Ovary (tissue), 3 donors: ENCODE measurements around the gene WNT7B.

Experiments
- CTCF ChIP-seq, 3 donors: fragments of 450-650 bp in 2 of 3; fragments of 200-600 bp in 1 of 3; IDR thresholded peaks; one replicate each; pipeline versions ENCODE4 v1.5.1 to v1.8.0; 2016 to 2022; ENCODE audit warnings: antibody characterized with exemption in 3 of 3, mild to moderate bottlenecking in 1 of 3
- POLR2A ChIP-seq: fragments of 450-650 bp; IDR thresholded peaks from one replicate; pipeline ENCODE4 v1.6.1; 2017; ENCODE audit warnings: antibody characterized with exemption, mild to moderate bottlenecking, moderate library complexity
- donor health status: DM: no; HTN: no; CAD: no.

GRCh38 chr22:45879552-45879949 lies 97.4 kb downstream of the WNT7B start:
- TF ChIP-seq CTCF (IDR thresholded peaks at IDR 0.05) (no peak), POLR2A (no peak)
